ENCODE data around the gene ALDH1L1. TPM values are rescaled to one million over a fixed set of nuclear protein-coding genes. Genes with fewer than 3 reads are reported as not detected.

The ALDH1L1 gene
- total and polyA plus RNA-seq, 4 donors = 0.51 to 9.0 (median 2.8) TPM

DNA sequence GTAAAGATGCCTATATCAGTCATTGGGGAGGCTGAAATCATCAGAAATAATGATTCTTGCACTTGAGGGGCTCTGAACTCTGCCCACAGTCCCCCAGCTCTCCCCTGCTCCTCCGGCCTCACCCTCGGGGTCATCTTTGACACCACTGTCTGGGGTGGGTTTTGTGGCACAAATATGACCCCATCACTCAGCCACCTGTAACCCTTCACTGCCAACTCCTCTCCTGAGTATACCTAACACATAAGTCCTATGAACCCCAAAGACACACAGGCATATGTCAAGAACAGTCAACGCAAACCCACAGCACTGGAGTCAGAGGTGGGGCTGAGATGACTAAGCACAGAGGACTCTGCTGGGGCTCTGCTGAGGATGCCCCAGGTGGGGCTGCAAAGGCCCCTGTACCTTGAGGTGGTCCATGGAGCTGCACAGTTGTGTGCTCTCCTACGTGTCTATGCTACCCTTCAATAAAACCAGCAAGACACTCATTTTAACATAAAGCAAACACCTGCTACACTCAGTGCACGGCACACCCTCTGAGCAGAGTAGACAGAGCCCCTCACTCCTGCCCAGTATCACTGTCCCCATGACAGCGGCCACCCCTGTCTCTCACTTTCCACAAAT is 126.3 kb downstream of the ALDH1L1 start:
- Histone ChIP-seq H3K4me1 (ENCODE audit: control insufficient read depth in 5 of 5, insufficient read depth in 5 of 5, low read length in 5 of 5) (peaks cover 0 to 6% (median 0%) of the 10 kb centered on the region in 5 donors), H3K9me3 (ENCODE audit: control insufficient read depth in 4 of 4, insufficient read depth in 3 of 4, low read length in 3 of 4) (no peaks in the 10 kb centered on the region), H3K27me3 (ENCODE audit: control insufficient read depth in 3 of 3, insufficient read depth in 3 of 3, low read length in 2 of 3) (no peaks in the 10 kb centered on the region), H3K36me3 (ENCODE audit: control insufficient read depth in 4 of 4, insufficient read depth in 4 of 4, low read length in 4 of 4) (peaks cover 0 to 8% (median 0%) of the 10 kb centered on the region in 4 donors), H3K4me3 (no peak overlapping the region), H3K27ac (ENCODE audit: low read depth in 1 of 2, low read length in 1 of 2) (no peak overlapping the region), H3K9ac (ENCODE audit: insufficient read depth in 1 of 2, low read length in 2 of 2) (no peak overlapping the region)
- no peak for DNase-seq
- WGBS, 2 donors = 93 to 96% methylated on average over 6 of the region's 6 CpGs
- no peak for TF ChIP-seq CTCF (IDR thresholded peaks at IDR 0.05; ENCODE audit: control extremely low read depth, extremely low read depth)
- ATAC-seq (ENCODE audit: insufficient read depth, low FRiP score) = no peak

Small RNA genes lying within 50 kb of the gene (small RNA-seq; reads per million reads assigned to genes)
- gene RNU1-30P (ENCODE audit: low replicate concordance) = 0.08 reads per million

Other genes with a start within 250 kb of the ALDH1L1 start
- gene ROPN1B, start 211.4 kb downstream of the ALDH1L1 start, total RNA-seq = under 1 TPM; 0.34 to 0.67 TPM
- gene ROPN1B, start 211.4 kb downstream of the ALDH1L1 start, polyA plus RNA-seq = under 1 TPM; 0.14 to 0.61 TPM
- 10 to 100 TPM; 37.8 to 50.2 TPM for gene SLC41A3, start 96.5 kb downstream of the ALDH1L1 start, total RNA-seq
- 10 to 100 TPM; 16.9 to 31.9 TPM for gene SLC41A3, start 96.5 kb downstream of the ALDH1L1 start, polyA plus RNA-seq
- gene KLF15, start 176.8 kb upstream of the ALDH1L1 start, total RNA-seq = 10 to 100 TPM; 18.1 to 31.1 TPM
- 10 to 100 TPM; 18.2 to 31.3 TPM for gene KLF15, start 176.8 kb upstream of the ALDH1L1 start, polyA plus RNA-seq
- 10 to 100 TPM; 10.4 to 31.9 TPM for gene CFAP100, start 214.3 kb upstream of the ALDH1L1 start, total RNA-seq
- 10 to 100 TPM in 1 of 2 donors, 1 to 10 TPM in 1; 7.7 to 12.5 TPM for gene CFAP100, start 214.3 kb upstream of the ALDH1L1 start, polyA plus RNA-seq